ENCODE data around the gene NKD1. TPM values are rescaled to one million over a fixed set of nuclear protein-coding genes. Genes with fewer than 3 reads are reported as not detected.

NKD1 gene
- total RNA-seq, 2 donors from 2014 or later: 1.1 to 3.0 TPM

DNA sequence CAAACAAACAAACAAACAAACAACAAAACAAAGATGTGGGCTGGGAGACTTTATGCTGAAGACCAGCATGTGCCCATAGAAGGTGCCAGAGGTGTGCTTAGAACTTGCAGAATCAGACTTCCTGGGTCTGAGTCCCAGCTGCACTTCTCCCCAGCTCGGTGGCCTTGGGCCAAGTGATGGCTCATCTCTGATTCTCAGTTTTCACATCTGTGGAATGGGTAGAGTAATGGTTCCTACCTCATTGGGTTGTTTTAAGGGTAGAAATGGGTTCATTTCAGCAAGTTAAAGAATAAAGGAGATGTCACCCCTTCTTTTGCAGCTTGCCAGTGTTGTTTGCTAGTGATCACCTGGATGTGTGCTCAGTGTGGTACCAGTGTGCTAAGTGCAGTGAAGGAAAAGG, 10.7 kb downstream of the NKD1 start:
- Histone ChIP-seq H3K36me3 (no peaks in the 10 kb centered on the region), H3K4me3 (no peak overlapping the region), H3K9me3 (peaks cover 0 to 9% of the 10 kb centered on the region in 2 donors), H3K27ac (no peak overlapping the region), H3K4me1 (no peaks in the 10 kb centered on the region), H3K27me3 (no peaks in the 10 kb centered on the region)
- TF ChIP-seq CTCF (IDR thresholded peaks at IDR 0.05): no peak
- DNase-seq (ENCODE audit: low spot score): no peak

GRCh38 chr16:50559342-50559741, 11.1 kb downstream of the NKD1 start:
- H3K4me3 ChIP-seq: no peak overlapping the region
- DNase-seq (ENCODE audit: low spot score): no peak
- TF ChIP-seq CTCF (IDR thresholded peaks at IDR 0.05): no peak
- no peaks in the 10 kb centered on the region for H3K4me1 ChIP-seq
- peaks cover 0 to 9% of the 10 kb centered on the region in 2 donors for H3K9me3 ChIP-seq
- no peak overlapping the region for H3K27ac ChIP-seq
- no peaks in the 10 kb centered on the region for H3K36me3 ChIP-seq
- no peaks in the 10 kb centered on the region for H3K27me3 ChIP-seq

GRCh38 chr16:50559804-50560514, 11.8 kb downstream of the NKD1 start:
- H3K4me3 ChIP-seq: no peak overlapping the region
- H3K4me1 ChIP-seq: no peaks in the 10 kb centered on the region
- no peak for DNase-seq (ENCODE audit: low spot score)
- no peaks in the 10 kb centered on the region for H3K27me3 ChIP-seq
- TF ChIP-seq CTCF (IDR thresholded peaks at IDR 0.05): no peak
- no peak overlapping the region for H3K27ac ChIP-seq
- H3K36me3 ChIP-seq: no peaks in the 10 kb centered on the region
- peaks cover 0 to 9% of the 10 kb centered on the region in 2 donors for H3K9me3 ChIP-seq

DNA sequence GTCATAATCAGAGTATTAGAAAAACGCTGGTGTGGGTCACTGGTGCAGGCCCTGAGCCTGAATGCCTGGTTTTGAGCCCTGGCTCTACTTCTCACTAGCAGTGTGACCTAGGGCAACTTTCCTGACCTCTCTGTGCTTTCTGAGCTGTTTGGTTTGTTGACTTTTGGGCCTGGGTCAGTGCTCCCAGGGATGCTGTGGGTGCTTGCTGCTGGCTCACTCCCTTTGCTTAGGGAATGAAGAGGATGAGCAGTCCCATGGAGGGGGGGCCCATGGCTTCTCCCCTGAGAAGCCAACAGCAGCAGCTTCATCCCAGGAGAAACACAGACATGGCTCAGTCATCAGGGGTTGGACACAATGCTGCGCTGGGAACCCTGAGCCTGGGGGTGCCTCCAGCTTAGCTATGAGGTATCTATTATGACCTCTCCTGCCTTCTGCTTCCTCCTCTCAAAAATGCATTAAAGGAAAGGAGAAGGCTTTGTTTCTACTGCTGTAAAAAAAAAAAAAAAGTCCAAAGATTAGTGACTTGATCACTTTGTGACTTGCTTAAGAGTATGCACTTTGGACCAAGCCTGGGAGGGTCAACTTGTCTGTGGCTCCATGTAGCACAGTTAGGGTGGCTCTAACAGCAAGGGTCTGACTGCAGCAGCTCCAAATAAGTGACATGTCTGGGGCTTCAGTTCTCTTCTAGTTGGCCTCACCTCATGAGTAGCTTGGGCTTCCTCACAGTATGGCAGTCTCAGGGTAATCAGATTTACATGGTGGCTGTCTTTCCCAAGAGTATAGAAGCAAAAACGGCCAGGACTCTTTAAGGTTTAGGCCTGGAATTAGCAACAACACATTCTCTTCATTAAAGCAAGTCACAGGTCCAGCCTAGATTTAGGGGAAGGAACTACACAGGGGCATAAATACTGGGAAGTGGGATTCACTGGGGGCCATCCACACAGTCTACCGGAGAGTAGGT, 13.0 kb downstream of the NKD1 start:
- H3K4me1 ChIP-seq: no peaks in the 10 kb centered on the region
- no peak for TF ChIP-seq CTCF (IDR thresholded peaks at IDR 0.05)
- no peak for DNase-seq (ENCODE audit: low spot score)
- no peak overlapping the region for H3K4me3 ChIP-seq
- H3K36me3 ChIP-seq: no peaks in the 10 kb centered on the region
- no peak overlapping the region for H3K27ac ChIP-seq
- H3K27me3 ChIP-seq: no peaks in the 10 kb centered on the region
- peaks cover 0 to 9% of the 10 kb centered on the region in 2 donors for H3K9me3 ChIP-seq

DNA sequence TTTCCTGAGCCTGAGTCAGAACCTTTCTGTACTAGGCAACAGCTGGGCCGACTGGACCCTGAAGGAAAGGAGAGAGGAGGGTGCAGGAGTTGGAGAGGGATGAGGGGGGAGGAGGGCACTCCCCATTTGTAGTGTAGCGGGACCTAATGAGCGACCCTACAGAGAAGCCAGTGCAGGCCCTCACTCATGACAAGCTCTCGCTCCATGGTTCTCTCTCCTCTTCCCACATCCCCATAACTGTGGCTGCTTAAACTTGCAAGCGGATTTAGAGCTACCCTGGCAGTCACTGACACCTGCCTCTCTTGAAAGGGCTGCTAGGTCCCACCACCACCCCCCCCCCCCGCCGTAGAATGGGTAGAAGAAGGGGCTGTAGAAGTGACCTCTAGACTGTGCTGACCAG, 14.5 kb downstream of the NKD1 start:
- Histone ChIP-seq H3K4me3 (no peak overlapping the region), H3K27ac (no peak overlapping the region), H3K27me3 (no peaks in the 10 kb centered on the region), H3K4me1 (no peaks in the 10 kb centered on the region), H3K36me3 (no peaks in the 10 kb centered on the region), H3K9me3 (peaks cover 0 to 9% of the 10 kb centered on the region in 2 donors)
- TF ChIP-seq CTCF (IDR thresholded peaks at IDR 0.05): no peak
- DNase-seq (ENCODE audit: low spot score): no peak

All from right atrium auricular region (tissue), 2 donors.